SHP77 (cell line): ENCODE measurements around the gene NASP.
A peak's percentile ranks its signal among the peaks of the same experiment; 100 is the strongest.
"Not testable (repeated sequence)": the region's sequence is repeated elsewhere in the genome, so short reads cannot be mapped to it uniquely, and the experiment has no call there.

ENCODE experiments used
- DNase-seq, 2 experiments: peaks; one replicate each; lab custom pipeline; 2025; lab: John Stamatoyannopoulos, UW

NASP gene

GRCh38 chr1:45570631-45571030, 13.2 kb upstream of the NASP start:
- DNase-seq, result no peak

DNA sequence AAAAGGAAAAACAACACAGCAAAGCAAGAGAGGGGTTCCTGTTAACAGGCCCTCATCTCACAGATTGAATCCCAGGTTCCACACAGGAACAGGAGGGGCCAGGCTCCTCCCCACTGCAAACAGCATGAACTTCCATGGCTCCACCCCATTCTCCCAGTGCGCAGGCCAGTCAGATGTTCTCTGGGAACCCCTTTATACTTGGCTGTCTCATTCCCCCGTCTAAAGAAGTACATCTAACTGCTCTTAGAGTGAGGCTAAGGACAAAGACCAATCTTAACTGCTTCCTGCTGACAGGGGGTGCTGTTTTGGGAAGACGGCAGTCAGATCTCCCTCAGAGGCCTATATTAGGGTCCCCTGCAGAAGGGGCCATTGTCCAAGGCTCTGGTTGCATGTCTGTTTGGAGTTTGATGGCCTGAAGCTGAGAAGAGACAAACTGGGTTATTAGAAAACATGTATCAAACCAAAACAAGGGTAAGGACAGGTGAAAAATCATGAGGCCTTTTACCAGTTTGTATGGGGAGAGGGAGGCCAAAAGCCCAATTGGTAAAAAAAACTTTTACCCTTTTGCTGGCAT, 10.5 kb upstream of the NASP start:
- DNase-seq, result no peak

GRCh38 chr1:45574105-45574626, 9.7 kb upstream of the NASP start:
- no peak for DNase-seq

DNA sequence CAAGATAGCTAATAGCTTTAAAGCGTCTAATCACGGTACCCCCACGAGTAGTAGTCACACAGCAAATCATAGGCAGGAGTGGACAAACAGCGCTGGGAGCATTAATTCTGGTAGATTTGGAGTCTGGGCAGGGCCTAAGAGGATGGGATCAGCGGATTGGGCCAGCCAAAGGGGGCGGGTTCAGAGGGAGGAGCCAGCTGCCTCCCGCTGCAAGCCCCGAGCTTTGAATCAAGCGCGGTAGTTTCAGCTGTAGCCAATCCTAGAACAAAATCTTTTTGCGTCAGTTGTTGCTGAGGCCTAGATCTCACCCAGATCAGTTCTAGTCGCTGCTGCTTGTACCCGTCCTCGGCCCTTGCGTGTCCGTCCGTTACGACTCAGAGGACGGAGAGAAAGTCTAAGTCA, 576 bp upstream of the NASP start:
- DNase-seq, result peak; percentile 94 to 95

DNA sequence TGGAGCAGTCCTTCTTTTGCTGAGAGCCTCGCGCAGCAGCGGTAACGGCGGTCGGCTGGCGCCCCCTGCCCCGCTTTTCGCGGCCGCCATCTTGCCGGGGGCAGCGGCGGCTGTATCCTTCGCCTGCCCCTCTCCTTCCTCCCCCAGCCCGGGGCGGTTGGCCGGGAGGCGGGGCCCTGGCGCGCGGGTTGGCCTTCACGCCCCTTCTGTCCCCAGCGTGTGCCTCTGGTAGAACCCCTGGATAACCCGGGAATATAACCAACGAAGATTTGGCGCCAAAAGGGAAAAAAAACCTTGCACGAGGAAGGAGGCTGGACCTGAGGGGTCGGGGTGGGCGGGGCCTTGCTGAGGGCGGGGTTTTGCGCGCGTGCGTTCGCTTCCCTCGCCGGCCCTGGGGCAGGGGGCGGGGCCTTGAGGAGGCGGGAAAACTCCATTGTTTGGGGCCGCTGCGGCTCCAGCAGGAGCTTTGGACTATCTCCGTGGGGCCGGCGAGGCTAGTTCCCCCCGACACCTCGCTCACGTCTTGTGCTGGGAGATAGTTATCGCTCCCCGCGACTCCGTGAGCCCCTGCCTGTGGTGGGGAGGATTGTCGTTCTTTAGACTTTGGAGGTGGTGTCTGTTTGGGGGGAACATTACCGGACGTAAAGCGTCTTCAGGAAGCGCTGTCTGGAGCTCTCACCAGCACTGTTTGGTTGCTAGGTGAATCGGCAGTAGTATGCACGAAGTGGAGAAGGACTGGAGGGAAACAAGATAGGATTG, 689 bp downstream of the NASP start:
- peak; percentile 76 to 82 for DNase-seq

- no peak for DNase-seq
Measured at GRCh38 chr1:45585110-45585426, 1.2 kb downstream of the NASP start.

- DNase-seq, result no peak
Measured at GRCh38 chr1:45585496-45586075, 1.7 kb downstream of the NASP start.

DNA sequence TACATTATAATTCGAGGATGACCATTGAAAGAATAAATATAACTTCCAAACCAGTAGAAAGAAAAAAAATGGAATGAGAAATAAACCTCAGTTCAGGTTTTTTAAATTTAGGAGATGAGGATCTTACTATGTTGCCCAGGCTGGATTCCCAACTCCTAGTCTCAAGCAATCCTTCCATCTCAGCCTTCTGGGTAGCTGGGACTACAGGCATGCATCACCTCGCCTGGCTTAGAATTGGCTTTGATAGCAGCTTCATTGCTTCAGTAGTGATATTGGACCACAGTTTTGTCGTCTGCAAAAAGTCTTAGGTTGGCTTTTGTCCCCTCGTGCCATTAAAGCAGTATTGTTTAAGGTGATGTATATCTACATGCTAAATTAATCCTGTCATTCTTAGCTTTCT, 2.9 kb downstream of the NASP start:
- no peak for DNase-seq

DNA sequence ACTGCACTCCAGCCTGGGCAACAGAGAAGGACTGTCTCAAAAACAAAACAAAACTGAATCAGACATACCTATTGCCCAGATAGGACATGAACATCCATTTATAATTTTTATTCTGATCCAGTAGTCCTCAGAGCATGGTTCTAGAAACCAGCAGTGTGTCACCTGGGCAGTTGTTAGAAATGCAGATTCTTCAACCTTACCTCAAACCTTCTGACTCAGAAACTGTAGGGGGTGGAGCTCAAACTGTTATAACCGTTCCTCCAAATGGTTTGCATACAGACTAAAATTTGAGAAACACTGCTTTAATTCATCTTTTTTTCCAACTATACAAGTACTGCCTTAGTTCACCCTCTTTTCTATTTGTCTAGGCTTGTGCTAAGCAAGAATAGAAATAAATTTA, 6.0 kb downstream of the NASP start:
- DNase-seq, result no peak

DNA sequence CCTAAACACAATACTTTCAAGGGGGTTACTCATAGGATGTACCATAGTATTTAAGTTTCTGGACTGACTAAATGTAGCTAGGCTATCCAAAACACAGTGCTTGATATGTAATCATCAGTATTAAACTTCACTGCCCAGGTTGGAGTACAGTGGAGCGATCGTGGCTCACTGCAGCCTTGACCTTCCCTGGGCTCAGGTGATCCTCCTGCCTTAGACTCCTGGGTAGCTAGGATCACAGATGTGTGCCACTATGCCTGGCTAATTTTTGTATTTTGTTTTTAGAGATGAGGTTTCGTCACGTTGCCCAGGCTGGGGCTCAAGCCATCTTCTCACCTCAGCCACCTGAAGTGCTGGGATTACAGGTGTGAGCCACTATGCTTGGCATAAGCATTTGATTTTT, 10.6 kb downstream of the NASP start:
- no peak for DNase-seq

- not testable (repeated sequence) for DNase-seq
Measured at GRCh38 chr1:45596765-45597164, 12.9 kb downstream of the NASP start.

GRCh38 chr1:45604239-45604638, 20.4 kb downstream of the NASP start:
- DNase-seq, result no peak

DNA sequence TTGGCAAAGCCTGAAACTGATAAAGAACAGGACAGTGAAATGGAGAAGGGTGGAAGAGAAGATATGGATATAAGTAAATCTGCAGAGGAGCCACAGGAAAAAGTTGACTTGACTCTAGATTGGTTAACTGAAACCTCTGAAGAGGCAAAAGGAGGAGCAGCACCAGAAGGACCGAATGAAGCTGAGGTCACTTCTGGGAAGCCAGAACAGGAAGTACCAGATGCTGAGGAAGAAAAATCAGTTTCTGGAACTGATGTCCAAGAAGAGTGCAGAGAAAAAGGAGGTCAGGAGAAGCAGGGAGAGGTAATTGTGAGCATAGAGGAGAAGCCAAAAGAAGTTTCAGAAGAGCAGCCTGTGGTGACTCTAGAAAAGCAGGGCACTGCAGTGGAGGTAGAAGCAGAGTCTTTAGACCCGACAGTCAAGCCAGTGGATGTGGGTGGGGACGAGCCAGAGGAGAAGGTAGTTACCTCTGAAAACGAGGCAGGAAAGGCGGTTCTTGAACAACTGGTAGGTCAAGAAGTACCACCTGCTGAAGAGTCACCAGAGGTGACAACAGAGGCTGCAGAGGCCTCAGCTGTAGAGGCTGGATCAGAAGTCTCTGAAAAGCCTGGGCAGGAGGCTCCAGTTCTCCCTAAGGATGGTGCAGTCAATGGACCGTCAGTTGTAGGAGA, 23.7 kb downstream of the NASP start:
- DNase-seq, result no peak

GRCh38 chr1:45608175-45609156, 24.6 kb downstream of the NASP start:
- DNase-seq, result no peak

DNA sequence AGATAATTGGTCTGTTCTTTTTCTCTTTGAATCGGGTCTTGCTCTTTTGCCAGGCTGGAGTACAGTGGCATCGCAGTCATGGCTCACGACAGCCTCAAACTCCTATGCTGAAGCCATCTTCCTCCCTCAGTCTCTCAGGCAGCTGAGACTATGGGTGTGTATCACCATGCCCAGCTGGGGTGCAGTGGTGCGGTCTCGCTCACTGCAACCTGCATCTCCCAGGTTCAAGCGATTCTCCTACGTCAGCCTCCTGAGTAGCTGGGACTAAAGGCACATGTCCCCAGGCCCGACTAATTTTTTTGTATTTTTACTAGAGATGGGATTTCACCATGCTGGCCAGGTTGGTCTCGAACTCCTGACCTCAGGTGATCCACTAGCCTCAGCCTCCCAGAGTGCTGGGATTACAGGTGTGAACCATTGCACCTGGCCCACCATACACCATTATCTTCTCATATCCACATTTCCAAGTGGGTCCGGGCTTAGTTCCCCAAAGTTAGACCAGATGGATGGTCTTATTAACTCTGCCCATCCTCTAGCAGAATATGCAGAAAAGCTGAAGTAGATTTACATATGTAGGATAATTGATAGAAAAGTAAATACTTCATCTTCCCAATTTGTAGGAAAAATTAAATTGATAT, 26.9 kb downstream of the NASP start:
- DNase-seq, result no peak

GRCh38 chr1:45612941-45613579, 29.2 kb downstream of the NASP start:
- no peak for DNase-seq

- no peak for DNase-seq
Measured at GRCh38 chr1:45615885-45616284, 32.0 kb downstream of the NASP start.

DNA sequence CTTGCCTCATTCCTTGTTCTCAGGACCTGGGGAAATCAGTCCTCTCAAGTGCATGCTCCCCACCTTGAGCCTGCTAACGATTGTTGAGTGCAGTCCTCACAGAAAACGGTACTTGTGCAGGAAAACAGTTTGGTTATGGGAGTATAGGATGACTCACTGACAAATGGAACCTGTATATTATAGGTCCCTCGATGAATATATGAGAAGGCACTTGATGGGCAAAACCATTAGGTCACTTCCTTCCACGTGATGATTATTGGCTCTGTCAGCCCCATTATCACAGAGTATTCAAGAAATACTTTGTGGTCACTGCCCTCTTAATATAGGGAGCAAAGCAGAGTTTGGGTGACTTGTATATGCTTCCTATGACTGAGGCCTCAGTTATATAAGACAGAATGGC, 33.8 kb downstream of the NASP start:
- no peak for DNase-seq

- DNase-seq, result no peak
Measured at GRCh38 chr1:45619149-45619921, 35.5 kb downstream of the NASP start.
